Hippocampal formation (tissue), 2 donors: ENCODE data around the gene RUNX2.

Source experiments
- DNase-seq, 2 donors: peaks; one replicate each; lab custom pipeline; 2025; lab: John Stamatoyannopoulos, UW

Gene RUNX2

DNA sequence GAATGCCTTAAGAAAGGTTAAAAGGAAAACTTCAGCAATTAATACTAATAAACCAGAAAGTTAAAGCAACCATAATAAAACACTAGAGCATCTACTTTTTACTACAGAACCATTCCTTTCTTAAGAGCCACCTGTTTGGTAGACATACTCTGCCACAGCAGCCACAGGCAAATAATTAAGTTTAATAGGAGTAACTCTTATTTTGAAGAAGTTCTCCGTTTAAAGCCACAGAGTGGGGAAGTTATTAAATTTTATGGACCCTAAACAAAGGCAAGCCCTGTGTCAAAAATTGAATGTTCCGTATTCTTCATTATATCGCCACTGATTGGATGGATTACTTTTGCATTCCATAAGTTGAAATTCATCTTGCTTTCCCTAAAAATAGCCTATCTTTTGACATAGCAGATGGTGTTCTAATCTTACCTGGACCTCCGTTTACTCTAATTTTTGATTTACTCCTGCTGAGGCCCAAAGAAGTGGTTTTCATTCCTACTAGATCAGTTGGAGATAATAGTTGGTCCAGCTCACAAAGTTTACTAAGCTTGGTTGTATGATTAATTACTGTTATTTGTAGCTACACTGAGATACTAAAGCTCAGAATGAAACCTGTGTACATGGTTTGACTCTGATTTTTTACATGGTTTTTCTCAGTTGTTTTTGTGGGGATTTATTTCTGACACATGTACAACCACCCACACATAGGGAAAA, 190.0 kb downstream of the RUNX2 start:
- DNase-seq, result no peak

DNA sequence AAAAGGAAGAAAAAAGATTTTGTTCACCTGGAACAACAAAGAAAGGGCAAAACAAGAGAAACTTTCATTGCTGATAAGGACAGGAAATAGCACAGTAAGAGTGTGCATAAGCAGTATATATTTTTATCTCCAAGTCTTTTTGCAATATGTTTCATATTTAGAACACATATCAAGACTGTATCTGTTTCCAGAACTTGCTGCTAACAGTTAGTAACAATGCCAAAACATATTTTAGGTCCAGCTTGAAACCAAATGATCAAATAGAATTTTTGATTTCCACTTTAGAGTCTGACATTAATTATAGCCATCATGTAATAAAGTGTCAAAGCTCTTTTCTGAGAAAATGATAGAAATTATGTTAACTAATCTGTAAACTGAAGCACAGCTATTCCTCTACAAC, 193.1 kb downstream of the RUNX2 start:
- no peak for DNase-seq

DNA sequence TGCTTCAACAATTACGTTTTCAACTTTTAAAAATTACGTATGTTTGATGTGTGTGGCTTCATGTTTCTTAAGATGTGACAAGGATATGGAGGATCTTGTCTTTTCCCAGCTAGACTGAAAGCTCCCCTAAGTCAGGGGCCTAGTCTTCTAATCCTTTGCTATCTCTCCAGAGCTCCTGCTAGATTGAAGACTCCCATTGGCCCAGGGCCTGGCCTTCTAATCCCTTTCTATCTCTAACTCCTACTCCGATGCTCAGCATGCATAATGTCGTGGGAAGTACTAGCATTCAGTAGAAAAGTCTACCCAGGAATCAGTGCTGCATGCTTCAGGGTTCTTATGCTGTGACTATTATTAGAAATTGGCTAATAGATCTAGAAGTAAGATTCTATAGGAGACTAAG, 194.4 kb downstream of the RUNX2 start:
- no peak for DNase-seq

DNA sequence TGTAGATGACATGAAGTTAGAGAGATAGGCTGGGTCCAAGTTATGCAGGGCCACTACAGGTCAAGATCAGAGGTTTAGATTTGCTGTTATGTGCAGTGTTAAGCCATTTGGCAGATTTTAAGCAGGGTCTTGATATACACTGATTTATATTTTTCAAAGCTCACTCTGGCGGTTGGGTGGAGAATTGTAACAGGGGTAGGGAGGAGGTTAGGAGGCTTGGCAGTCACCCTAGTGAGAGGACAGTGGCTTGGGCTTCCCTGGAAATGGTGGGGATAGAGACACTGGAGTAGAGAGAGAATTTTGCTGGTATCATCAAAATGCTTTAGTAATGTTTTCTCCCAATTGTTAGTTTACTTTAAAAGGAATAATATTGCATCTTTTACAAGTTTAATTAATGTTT, 199.1 kb downstream of the RUNX2 start:
- no peak for DNase-seq

DNA sequence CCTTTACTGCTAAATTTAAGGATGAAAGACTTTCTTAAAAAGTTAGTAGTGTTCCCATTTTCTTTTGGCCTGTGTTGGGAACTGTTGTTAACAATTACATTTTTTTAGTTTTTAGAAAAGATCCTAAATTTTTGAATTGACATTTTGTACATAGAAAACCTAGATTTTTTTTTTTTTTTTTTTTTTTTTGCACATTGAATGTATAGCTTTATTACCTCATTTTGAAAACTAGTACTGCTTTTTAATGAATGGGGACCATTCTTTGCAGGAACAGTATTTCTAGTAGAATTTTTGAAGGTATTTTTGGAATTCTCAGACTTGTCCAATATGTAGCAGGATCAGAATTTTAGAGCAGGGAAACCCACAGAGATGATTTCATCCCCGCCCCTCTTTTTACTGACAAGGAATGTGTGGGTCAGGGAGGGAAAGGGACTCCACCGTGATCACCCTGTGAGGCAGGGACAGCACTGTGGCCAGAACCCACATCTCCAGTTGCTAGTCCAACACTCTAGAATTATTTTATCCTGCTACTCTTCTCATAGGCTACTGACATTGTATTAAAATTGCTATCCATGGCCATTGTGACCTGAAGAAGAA, 204.0 kb downstream of the RUNX2 start:
- no peak for DNase-seq

DNA sequence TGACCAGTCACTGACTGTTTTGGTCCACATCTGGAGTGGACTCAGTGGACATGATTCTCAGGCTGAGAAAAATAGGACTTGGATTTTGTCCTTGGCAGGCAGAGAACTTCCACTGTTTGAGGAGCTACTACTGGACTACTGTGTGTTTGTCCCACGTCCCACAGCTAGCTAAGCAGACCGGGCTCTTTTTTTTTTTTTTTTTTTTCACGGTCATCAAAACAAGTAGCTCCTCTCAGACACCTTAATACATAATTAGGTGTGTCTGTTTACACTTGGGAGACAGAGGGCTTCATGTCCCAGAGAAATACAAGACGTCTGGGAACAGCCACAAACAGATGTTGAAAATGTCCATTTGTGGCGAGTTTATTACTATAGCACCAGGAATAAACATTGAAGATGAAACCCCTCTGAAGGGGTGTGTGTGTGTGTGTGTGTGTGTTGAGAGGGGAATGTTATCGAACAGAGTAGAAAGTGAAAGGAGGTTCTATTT, 204.6 kb downstream of the RUNX2 start:
- no peak for DNase-seq

DNA sequence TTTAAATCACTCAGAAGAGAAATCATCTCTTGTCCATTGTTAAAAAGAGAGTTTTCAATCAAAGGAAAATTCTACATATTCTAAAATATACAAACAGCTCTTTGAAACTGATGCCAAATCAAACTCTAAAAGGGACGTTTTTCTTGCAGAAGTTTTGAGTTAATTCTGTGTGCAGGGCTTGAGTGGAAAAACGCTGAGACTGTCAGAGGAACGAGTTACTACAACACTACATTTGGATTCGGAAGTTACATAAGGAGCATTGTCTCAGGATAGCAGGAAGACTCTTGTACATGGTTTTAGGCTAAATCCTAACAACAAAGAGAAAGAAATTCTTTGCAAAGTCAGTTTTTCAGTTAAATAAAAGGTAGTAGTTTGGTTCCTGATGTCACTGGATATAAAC, 205.3 kb downstream of the RUNX2 start:
- peak in 1 of 2 donors; percentile 23 for DNase-seq

DNA sequence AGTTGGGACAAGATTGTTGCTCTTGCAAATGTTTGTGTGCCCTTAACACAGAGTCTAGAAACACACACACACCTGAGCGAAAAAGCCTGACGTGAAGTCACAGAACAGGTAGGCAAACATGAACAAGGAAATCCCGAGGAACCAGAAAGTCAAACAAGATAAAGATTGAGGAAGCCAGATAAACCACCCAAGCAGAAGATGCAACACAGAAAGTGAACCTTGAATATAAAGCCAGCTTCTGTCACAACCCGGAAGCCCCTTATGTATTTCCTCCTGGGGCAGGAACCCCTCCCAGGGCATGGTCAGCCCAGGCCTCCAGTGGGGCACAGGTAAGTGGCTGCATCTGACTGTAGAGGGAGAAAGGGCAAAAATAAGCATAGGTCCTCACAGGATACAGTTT, 207.8 kb downstream of the RUNX2 start:
- DNase-seq, result no peak

DNA sequence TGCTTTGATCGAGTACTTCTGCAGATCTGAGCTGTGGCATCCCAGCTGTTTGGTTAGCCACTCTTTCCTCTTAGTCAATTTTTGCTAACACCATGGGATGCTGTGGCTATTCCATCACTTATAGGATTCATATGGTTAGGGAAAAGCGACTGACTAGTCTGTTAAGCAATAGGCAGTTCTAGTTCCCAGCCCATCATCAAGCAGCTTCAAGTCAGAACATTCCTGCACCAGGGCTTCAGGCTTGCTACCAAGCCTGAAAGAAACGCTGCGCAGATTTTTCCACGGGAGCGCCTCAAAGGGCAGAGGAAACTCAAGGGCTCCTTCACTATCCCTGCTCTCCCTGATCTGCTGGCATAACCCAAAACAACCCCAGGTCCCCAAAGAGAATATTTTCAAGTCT, 209.4 kb downstream of the RUNX2 start:
- DNase-seq, result no peak

DNA sequence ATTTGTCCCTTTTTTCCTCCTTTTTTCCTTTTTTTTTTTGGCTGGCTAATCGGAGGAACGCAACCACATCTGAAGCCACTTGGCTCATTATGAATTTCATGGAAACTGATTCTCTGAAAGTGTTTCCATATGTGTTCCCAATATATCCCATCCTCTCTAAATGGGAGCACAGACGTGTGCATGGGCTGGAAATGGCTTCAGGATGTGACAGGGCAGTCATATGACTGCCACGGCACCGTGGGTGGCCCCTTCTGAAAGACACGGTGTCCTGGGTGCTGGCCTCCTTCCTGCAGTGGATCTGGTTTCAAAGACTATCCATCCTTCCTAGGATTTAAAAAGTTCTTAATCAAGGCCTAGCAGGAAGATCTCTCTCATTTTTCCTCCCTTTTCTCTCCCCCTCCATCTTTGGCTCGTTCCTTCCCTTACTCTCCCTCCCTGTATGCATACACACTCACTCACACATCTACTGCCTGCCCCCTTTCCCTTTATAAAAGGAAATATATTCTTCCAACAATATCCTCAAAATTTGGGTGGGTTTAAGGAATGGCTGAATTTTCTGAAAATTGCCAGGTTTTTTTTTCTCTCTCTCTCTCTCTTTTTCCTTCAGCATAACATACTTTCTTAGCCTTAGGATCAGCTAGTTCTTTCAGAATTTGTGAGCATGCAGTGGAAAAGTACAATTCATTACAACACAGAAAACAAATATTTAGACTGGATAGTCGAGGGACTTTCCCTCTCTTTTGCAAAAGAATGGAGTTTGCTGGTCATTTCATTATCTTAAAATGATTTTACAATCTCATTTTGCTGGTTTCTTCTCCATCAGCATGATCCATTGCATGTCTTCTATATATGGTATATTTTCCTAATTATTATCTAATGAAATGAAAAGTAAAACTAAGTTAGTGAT, 210.8 kb downstream of the RUNX2 start:
- no peak for DNase-seq

DNA sequence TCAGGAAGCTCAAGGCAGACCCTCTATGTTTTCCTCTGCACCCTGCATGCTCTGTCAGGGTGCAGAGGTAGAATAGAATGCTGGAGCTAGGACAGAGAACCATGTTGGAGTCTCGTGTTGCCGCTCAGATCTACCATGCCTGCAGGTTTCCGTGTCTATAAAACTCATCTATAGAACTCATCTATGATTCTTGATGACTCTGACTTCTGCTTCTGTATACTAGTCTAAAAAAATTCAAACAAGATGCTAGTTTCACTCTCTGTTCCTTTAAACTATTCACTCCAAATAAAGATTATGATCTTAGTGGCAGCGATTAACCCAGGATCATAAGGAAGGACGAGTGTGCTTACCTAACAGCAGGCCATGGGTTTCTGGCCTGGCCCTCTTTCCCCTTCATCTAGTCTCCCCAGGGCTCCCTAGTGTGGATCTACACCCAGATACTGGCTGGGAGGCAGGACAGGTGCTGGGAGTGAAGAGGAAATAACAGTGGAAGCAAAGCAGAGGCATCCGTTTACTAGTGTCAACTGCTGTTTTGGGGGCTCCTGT, 212.3 kb downstream of the RUNX2 start:
- DNase-seq, result no peak

DNA sequence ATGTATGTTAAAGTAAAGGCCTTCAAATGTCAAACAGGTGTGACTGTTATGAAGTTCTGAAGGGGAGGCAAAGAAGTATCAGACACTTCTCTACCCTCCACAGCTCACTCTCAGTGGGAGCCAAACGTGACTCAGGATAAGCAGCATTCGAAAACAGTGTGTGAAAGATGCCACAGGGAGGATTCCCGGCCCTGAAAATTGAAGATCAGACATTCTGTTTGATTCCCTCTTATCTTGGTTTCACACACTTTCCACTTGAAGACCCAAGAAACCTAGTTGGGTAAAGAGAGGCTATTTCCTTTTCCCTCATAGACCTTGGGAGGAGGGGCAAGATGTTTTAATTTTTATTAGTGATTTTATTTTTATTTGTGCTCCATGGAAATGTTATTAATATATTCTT, 213.8 kb downstream of the RUNX2 start:
- no peak for DNase-seq

DNA sequence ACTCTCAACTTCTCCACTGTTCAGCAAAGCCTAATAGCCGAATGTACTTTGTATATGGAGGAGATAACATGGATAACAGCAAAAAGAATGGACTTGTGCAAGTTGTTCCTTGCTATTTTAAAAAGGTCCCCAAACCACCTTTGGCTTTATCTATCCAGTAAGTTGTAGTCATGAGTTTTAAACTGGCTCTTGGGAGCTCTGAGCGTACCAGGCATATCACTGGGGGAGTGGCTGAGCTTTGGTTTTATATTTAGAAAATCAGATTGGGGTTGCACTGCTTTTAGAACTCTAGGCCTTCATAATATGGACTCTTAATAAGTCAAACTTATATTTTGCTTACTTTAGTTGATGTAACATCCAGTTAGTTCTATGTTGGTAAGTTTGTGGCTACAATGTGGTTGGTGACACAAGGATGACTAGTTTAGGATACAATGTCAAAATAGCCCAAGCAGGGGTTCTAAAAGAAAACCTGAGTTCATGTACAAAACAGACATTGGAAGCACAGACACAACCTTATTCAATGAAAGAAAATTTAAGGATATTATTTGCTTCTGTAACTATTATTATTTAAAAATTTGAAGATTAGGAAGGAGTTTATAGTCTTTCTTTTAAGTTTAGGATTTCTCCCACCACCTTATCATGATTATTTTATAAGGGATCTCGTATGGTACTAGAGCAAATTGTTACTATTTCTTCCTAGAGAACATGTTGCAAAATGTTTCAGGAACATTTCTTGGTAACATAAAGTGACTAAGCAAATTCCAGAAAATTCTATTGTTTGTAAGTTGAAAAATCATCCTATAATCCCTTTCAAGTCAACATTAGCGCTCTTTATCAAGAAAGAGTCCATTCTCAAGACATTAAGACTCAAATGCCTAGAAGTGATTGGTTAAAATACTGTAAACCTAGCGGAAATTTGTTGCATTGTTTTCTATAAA, 215.4 kb downstream of the RUNX2 start:
- DNase-seq, result no peak

DNA sequence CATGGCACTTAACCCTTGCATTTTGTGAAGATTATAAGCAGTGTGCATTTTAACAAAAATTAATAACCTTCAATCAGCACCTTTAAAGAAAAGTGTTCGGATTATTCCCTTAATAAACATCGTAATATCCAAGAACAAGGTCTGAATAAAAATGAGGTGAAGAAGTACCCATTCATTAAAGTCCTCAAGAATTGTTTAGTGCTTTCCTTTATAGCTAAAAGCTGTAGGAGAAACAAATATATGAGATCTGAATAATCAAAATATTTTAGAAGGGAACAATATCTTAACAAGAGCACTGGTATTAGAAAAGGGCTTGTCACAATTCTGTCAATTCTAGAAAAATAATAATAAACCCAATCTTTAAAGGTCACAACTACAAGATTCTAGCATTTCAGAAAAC, 217.3 kb downstream of the RUNX2 start:
- DNase-seq, result no peak

DNA sequence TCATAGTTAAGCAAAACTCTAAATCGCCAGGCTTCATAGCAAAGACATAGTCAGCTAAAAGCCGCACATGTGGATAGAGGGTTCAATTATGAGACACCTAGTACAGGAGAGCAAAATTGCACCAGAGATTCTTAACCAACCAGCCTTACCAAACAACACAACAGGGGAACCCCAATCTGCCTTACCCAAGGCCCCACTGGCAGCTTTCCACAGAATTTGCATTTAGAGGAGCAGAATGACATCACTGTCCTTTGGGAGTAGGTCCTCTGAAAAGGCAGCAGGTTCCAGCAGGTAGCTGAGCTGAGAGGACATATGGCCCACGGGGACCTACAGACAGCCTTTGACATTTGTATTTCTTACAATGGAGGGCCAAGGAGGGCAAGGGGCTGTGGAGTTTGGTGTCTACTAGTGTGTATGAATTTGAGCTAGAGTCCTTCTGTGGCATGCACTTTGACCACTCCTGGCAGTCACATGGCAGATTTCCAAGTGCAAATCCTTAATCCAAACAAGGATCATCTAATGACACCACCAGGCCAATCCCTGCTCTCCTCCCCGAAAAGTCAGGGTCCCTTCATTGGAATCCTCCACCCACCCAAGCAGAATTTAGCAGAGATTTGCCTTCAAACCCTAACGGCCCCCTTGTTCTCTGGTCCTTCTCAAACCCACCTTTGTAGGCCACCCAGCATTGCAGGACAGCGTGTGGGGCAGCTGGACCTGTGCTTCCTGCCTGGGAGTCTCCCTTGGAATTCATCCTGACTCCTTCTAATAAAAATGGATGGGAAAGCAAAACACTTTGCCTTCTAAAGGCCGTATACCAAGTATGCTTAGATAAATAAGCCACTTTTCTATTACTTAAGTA, 220.8 kb downstream of the RUNX2 start:
- no peak for DNase-seq

DNA sequence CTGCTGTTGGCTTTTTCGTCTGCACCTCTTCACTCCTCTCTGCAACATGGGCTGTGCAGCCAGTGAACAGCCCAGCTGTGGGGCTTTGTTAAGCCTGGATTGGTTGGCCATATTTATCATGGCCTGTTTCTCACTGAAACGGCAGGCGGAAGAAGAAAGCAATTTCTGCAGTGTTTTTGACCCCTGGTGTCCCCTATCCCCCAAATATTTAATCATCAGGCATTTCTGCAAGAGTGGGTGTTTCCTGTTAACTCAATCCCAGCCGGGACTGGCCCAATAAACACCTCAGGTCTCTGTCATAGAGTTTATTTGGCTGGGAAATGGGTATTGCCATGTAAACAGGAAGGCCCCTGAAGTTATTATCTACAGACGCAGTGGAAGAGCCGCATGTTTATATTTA, 224.4 kb downstream of the RUNX2 start:
- no peak for DNase-seq

DNA sequence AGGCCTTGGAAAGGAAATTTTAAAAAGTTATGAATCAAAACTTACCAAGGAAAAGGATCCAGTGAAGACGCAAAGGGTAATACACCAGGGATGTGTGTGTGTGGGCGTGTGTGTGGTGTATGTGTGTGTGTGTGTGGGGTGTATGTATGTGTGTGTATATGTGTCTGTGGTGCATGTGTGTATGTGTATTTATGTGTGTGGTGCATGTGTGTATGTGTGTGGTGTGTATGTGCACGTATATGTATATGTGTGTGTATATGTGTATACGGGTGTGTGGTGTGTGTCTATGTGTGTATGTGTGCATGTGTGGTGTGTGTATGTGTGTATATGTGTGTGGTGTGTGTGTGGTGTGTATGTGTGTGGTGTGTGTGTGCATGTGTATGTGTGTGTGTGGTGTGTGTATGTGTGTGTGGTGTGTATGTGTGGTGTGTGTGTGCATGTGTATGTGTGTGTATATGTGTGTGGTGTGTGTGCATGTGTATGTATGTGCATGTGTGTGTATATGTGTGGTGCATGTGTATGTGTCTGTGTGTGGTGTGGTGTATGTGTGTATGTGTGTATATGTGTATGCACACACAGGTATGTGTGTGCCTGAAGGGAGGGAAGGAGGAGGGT, 225.7 kb downstream of the RUNX2 start:
- DNase-seq, result no peak

DNA sequence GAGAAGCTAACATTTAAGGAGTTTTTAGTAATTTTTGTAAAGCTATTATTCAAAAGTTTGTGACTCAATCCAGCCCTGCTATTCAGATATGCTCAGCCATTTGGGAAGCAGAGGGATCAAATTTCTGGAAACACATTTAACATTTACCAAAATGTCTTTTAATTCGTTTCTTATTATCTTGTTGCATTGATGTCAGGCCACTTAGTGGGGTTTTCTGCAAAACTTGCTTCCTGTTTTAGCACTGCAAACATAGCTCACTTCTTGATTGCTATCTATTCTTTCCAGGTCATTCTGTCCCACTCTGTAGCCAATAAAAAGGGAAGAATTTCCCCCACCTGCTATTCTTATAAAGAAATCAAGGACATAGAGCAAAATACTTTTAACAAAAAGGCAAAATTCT, 226.5 kb downstream of the RUNX2 start:
- DNase-seq, result no peak

DNA sequence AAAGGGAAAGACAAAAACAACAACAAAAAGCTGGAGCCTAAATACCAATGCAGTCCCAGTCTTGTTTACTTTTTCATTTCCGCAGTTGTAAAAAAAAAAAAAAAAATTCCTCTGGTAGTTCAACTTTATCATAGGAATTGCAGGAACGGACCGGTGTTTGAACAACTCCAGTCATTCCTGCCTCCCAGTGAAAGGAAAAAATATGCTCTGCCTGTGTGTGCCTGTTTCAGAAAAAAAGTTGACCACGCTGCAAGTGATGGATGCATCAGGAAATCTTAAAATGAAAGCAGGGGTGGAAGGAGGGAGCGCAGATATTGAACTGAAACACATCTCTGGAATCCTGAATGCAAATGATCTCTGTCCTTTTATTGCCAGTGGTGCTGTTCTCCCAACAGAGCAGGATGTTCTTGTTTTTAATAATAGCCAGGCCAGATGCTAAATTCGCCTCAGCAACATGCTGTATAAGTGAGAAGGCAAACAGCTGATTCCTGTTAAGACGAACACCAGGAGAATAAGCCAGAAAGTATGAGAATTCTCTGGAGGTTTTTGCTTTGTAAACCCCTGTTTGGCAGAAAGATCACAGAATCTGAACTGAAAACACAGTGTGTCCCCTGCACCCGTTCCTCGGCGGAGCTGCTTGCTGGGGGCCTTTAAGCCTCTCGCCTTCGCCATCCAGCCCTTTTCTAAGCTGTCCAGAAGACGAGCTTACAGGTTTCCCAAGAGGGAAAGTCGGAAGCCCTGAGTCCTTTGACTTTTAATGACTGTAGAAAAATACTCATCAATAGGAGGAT, 228.0 kb downstream of the RUNX2 start:
- no peak for DNase-seq
